Prostate gland (tissue), 2 donors: Measurements from ENCODE around the gene TREML4. TPM values are rescaled to one million over a fixed set of nuclear protein-coding genes. Genes with fewer than 3 reads are reported as not detected.

Source experiments
- DNase-seq: peaks from one replicate; pipeline ENCODE4 v3.0.0-alpha.2; 2019; ENCODE audit warnings: low spot score
- H3K27ac ChIP-seq, 2 donors: fragments of 200-600 bp; sonication (generic); 2 replicates each; pipeline ENCODE4 v1.5.1; 2017 to 2019
- H3K27me3 ChIP-seq: fragments of 200-600 bp; sonication (generic); replicated peaks from 2 replicates; pipeline ENCODE4 v1.5.1; 2019; ENCODE audit not compliant: insufficient read depth
- H3K36me3 ChIP-seq, 2 donors: fragments of 200-600 bp; sonication (generic); 1 replicate in 1 of 2; 2 replicates in 1 of 2; pipeline versions ENCODE4 v1.5.1 to v1.8.1; 2017 to 2019
- H3K4me1 ChIP-seq: fragments of 200-600 bp; sonication (generic); replicated peaks from 2 replicates; pipeline ENCODE4 v1.5.1; 2019
- H3K4me3 ChIP-seq, 2 donors: fragments of 200-600 bp; sonication (generic); 2 replicates each; pipeline ENCODE4 v1.5.1; 2017 to 2019
- H3K9me3 ChIP-seq: fragments of 200-600 bp; sonication (generic); 2 replicates; pipeline ENCODE4 v1.5.1; 2017
- CTCF ChIP-seq, 4 experiments: fragments of 200-600 bp in 2 of 4; fragments of 450-650 bp in 2 of 4; sonication (generic) in 2 of 4; IDR thresholded peaks; 1 replicate in 3 of 4; 2 replicates in 1 of 4; pipeline ENCODE4 v1.5.1; 2016 to 2019; ENCODE audit warnings: antibody characterized with exemption in 4 of 4, mild to moderate bottlenecking in 2 of 4, moderate library complexity in 2 of 4
- POLR2A ChIP-seq: fragments of 450-650 bp; IDR thresholded peaks from one replicate; pipeline ENCODE4 v1.6.1; 2016; ENCODE audit warnings: antibody characterized with exemption, mild to moderate bottlenecking
- POLR2AphosphoS5 ChIP-seq: sonication (generic); formaldehyde crosslinking; IDR thresholded peaks from one replicate; pipeline ENCODE4 v1.6.1; 2017; ENCODE audit warnings: antibody characterized with exemption
- WGBS: methylation state at CpG from one replicate; pipeline ENCODE4 v1.1.5; 2018; 5-methylcytosine and 5-hydroxymethylcytosine counted together
- intact Hi-C: fragments of 100-400 bp; cut with DNase I; formaldehyde crosslinking; loops from one replicate; pipeline ENCODE4 v1.14.2; 2022
- total RNA-seq, 2 donors: library from RNA; depleted of rRNA; stranded (reverse); fragments of >200 nt; gene quantifications; one replicate each; pipeline ENCODE4 v1.1.0, GENCODE V29; 2016

The TREML4 gene
- total RNA-seq, 2 donors from 2014 or later, result not detected

GRCh38 chr6:41190791-41191190 lies 37.4 kb upstream of the TREML4 start:
- H3K27me3 ChIP-seq, result no peaks in the 10 kb centered on the region
- no peak for DNase-seq
- no peaks in the 10 kb centered on the region for H3K9me3 ChIP-seq
- intact Hi-C loops, result no loop called here
- H3K4me3 ChIP-seq, result no peak overlapping the region
- no peaks in the 10 kb centered on the region for H3K4me1 ChIP-seq
- WGBS, result 88% methylated on average over 3 of the region's 3 CpGs
- no peak overlapping the region for H3K27ac ChIP-seq
- no peaks in the 10 kb centered on the region for H3K36me3 ChIP-seq
- no peak for TF ChIP-seq POLR2A
- TF ChIP-seq CTCF (IDR thresholded peaks at IDR 0.05), result no peak
- TF ChIP-seq POLR2AphosphoS5, result no peak

- H3K27me3 ChIP-seq, result no peaks in the 10 kb centered on the region
- DNase-seq, result no peak
- H3K4me3 ChIP-seq, result no peak overlapping the region
- H3K27ac ChIP-seq, result no peak overlapping the region
- 19% methylated on average over 2 of the region's 6 CpGs for WGBS
- H3K9me3 ChIP-seq, result no peaks in the 10 kb centered on the region
- TF ChIP-seq CTCF (IDR thresholded peaks at IDR 0.05) (peak in 1 of 4 experiments; percentile 22), POLR2AphosphoS5 (no peak)
- intact Hi-C loops, result no loop called here
- H3K36me3 ChIP-seq, result no peaks in the 10 kb centered on the region
- H3K4me1 ChIP-seq, result no peaks in the 10 kb centered on the region
Observed at GRCh38 chr6:41191569-41191968, 36.6 kb upstream of the TREML4 start.

GRCh38 chr6:41193171-41193734 lies 34.9 kb upstream of the TREML4 start:
- H3K4me1 ChIP-seq, result no peaks in the 10 kb centered on the region
- 79% methylated on average over 5 of the region's 5 CpGs for WGBS
- no peaks in the 10 kb centered on the region for H3K27me3 ChIP-seq
- TF ChIP-seq POLR2A (no peak), POLR2AphosphoS5 (no peak), CTCF (IDR thresholded peaks at IDR 0.05) (no peak)
- intact Hi-C loops, result no loop called here
- H3K36me3 ChIP-seq, result no peaks in the 10 kb centered on the region
- no peak overlapping the region for H3K27ac ChIP-seq
- H3K9me3 ChIP-seq, result no peaks in the 10 kb centered on the region
- no peak for DNase-seq
- H3K4me3 ChIP-seq, result no peak overlapping the region

GRCh38 chr6:41193884-41194283 lies 34.3 kb upstream of the TREML4 start:
- Histone ChIP-seq H3K27me3 (no peaks in the 10 kb centered on the region), H3K9me3 (no peaks in the 10 kb centered on the region), H3K36me3 (no peaks in the 10 kb centered on the region), H3K4me3 (no peak overlapping the region), H3K27ac (no peak overlapping the region), H3K4me1 (no peaks in the 10 kb centered on the region)
- intact Hi-C loops, result no loop called here
- DNase-seq, result no peak
- TF ChIP-seq POLR2A (no peak), POLR2AphosphoS5 (no peak), CTCF (IDR thresholded peaks at IDR 0.05) (no peak)
- 54% methylated on average over 5 of the region's 5 CpGs for WGBS

- DNase-seq, result no peak
- H3K4me3 ChIP-seq, result no peak overlapping the region
- intact Hi-C loops, result no loop called here
- WGBS, result 97% methylated on average over 3 of the region's 3 CpGs
- no peaks in the 10 kb centered on the region for H3K4me1 ChIP-seq
- H3K9me3 ChIP-seq, result no peaks in the 10 kb centered on the region
- H3K27me3 ChIP-seq, result no peaks in the 10 kb centered on the region
- no peak overlapping the region for H3K27ac ChIP-seq
- no peaks in the 10 kb centered on the region for H3K36me3 ChIP-seq
- TF ChIP-seq POLR2AphosphoS5 (no peak), CTCF (IDR thresholded peaks at IDR 0.05) (no peak), POLR2A (no peak)
Observed at GRCh38 chr6:41194386-41194785, 33.8 kb upstream of the TREML4 start.
